GM21528 (cell line): ENCODE results near the gene CAMKK2.
"Not testable (repeated sequence)": the region's sequence is repeated elsewhere in the genome, so short reads cannot be mapped to it uniquely, and the experiment has no call there.

Experiments
- ATAC-seq: cut with Tn5 transposase; IDR thresholded peaks from one replicate; pipeline ENCODE4 v1.9.1; 2021; ENCODE audit warnings: mild to moderate bottlenecking, moderate library complexity; ENCODE audit not compliant: unreplicated experiment, low FRiP score

CAMKK2 gene

DNA sequence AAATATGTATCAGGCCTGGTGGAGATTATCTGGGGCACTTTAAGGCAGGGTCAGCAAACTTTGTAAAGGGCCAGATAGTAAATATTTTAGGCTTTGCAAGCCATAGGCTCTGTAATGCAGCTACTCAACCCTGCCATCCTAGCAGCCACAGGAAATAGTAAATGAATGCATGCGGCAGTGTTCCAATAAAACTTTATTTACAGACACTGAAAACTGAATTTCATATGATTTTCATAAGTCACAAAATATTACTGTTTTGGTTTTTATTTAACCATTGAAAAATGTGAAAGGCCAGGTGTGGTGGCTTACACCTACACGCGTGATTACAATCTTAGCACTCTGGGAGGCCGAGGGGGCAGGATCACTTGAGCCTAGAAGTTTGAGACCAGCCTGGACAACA is 3.2 kb upstream of the CAMKK2 start:
- no peak for ATAC-seq

DNA sequence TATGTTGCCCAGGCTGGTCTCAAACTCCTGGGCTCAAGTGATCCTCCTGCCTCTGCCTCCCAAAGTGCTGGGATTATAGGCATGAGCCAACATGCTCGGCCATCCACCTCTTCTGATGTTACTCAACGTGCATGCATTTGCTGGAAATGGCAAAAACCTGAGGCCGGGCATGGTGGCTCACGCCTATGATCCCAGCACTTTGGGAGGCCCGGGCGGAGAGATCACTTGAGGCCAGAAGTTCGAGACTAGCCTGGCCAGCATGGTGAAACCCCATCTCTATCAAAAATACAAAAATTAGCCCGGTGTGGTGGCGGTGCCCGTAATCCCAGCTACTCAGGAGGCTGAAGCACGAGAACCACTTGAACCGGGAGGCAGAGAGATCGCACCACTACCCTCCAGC is 1.9 kb upstream of the CAMKK2 start:
- ATAC-seq = not testable (repeated sequence)

DNA sequence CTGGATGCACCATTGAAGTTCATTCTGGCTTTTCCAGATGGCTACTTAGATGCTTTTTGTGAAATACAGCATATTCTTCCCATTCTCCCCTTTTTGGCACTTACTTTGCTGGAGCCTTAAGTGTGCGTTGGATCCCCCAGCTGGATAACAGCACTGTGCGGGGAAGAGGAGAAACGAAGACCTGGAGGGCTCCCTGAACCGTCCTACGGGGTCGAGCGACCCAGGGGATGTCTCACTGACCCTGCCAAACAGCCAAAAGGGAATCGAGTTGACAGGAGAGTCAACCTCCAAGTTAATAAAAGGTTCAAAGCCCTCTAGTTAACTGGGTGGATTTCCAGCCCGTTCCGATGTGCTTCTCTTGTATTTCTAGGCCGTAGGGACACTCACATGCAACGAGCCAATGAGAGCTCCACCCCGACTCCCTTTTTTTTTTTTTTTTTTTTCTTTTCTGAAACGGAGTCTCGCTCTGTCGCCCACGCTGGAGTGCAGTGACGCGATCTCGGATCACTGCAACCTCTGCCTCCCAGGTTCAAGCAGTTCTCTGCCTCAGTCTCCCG is 1.0 kb upstream of the CAMKK2 start:
- ATAC-seq = no peak

DNA sequence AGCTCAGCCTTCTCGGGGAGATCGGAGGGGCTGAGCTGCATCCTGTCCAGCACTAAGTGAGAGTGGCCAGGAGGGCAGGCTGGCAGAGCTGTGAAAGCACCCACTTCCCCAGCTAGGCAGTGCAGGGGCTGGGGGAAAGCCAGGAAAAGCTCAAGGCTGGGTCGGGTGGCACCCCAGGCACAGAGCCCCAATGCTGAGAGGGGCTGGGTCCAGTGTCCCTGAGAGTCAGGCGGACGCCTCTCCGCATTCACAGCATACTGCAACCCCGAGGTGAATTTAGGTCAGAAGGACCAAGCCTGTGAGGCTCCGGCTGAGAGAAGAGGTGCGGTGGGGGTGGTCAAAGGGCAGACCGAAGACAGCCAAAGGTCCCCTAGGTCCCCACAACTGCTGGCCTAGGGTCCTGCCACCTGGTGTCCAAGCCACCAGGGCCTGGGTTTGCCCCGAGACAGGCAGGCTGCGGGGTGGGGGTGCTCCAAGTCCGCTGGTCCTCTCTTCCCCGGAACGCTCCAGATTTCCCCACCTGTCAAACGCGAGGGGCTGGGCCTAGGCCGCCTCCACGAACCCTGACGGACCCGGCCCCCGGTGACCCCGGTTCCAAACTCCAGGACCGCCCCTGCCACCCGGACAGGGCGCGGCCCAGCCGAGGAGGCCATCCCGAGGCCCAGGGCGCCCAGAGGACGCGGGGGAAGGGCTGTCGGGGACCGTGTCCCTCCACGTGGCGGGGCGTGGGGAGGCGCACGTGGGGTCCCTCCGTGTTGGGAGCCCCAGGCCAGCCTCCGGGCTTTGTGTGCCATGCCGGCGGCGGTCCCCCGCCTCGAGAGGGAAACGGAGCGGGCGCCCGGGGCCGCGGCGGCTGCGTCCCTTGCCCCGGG is 527 bp downstream of the CAMKK2 start:
- peak; percentile 31 for ATAC-seq

DNA sequence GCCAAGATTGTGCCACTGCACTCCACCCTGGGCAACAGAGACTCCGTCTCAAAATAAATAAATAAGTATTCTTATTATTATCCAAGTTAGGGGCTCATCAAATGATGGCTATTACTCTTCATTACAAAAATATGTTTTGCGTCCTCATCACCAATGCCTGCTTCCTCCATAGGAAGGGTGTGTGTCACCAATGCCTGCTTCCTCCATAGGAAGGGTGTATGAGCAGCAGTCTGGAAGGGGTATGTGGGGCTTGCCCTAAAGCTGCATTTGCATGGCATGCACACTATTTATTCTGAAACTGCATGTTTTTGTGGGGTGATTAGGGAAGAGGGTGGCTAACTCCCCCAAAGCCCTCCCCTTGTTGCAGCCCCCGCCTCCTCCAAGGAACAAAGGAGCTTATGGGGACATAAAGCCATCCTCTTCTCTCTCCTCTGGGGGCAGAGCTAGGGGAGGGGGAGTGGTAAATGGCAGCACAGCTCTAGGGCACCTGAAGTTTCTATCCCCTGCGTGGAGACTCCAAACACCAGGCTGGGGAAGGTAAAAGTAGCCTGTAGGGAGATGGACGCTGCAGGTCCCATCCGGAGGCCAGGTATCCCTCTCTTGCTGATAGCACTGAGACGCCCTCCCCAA is 1.3 kb downstream of the CAMKK2 start:
- no peak for ATAC-seq

DNA sequence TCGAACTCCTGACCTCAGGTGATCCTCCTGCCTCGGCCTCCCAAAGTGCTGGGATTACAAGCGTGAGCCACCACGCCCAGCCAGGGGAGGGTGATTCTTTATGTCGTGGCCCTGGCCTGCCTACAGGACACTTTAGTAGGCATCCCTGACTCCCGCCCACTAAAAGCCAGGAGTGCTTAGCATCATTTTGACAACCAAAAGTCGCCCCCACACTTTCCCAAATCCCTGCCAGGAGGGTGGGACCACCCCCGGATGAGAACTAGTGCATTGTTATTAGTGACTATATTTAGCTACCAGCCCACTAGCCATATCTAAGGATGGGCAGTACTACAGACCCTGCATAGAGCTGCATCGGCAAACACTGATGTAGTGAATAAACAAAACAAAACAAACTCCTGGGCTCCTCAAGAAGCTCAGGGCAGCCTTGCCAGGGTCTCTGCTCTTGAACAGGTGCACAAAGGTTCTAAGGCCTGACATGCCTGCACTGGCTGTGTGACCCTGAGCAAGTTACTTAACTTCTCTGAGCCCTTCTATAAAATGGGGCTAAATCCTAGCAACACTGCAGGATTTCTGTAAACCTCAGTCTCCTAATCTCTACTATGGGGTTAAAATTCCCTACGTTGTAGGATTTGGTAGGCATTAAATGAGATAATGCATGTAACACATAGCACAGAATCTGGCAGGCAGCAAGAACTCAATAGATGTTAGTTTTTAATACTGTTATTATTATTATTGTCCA is 2.2 kb downstream of the CAMKK2 start:
- ATAC-seq = no peak

DNA sequence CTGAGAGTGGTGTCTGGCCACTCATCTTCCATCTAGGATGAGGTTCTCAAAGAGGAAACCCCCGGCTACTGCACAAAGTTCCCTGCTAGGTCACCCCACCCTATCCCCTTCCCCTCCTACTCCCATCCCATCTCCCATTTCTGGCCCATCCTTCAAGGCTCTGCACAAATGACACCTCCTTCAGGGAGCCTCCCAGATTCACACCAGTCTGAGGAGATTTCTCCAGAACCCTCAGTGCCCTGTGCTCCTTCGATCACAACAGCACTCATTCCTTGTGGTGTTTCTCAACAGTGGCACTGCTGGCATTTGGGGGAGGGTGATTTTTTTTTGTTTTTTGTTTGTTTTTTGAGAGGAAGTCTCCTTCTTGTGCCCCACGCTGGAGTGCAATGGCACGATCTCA is 2.9 kb downstream of the CAMKK2 start:
- no peak for ATAC-seq

DNA sequence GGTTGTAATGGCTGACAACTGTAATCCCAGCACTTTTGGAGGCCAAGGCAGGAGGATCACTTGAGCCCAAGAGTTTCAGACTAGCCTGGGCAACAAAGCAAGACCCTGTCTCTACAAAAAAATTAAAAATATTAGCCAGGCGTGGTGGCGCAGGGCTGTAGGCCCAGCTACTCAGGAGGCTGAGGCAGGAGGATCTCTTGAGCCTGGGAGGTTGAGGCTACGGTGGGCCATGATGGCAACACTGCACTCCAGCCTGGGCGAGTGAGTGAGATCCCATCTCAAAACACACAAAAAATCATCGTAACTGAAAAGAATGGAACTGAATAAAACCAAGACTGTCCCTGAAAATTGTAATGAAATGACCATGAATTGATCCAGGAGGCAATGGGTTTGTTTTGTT is 6.1 kb downstream of the CAMKK2 start:
- ATAC-seq = no peak

DNA sequence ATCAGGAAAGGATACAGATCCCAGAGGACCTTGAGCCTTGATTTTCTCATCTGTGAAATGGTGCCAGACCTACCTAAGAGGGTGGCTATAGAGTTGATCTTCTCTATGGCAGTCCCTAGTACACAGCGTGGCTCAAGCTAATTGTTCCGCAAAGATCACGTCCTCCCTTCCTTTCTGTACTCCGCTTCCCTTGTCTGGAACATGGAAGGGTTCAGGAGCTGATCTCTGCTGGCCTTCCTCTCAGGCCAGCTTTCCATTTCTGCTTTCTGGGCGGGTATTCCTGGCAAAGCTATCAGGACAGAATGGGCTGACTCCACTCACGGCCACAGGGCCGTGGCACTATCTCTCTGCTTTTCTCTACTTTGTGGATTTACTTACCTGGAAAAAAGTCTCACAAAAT is 6.5 kb downstream of the CAMKK2 start:
- ATAC-seq = no peak

DNA sequence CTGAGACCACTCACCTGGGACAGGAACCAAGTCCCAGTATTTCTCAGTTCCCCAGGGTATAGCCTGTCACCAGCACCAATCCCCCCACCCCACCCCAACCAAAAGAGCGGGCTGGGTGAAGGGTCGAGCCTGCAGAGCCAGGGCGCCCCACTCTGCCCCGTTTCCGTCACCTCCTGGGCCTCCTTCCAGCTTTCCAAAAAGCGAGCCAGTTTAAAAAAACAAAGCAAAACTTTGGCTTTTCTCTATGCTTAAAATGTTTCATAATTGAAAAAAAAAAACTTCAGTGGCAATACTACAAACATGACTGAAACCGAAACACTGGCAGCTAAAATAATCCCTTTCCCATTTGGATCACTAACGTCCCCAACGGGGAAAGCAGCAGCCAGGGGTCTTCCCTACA is 7.5 kb downstream of the CAMKK2 start:
- no peak for ATAC-seq

DNA sequence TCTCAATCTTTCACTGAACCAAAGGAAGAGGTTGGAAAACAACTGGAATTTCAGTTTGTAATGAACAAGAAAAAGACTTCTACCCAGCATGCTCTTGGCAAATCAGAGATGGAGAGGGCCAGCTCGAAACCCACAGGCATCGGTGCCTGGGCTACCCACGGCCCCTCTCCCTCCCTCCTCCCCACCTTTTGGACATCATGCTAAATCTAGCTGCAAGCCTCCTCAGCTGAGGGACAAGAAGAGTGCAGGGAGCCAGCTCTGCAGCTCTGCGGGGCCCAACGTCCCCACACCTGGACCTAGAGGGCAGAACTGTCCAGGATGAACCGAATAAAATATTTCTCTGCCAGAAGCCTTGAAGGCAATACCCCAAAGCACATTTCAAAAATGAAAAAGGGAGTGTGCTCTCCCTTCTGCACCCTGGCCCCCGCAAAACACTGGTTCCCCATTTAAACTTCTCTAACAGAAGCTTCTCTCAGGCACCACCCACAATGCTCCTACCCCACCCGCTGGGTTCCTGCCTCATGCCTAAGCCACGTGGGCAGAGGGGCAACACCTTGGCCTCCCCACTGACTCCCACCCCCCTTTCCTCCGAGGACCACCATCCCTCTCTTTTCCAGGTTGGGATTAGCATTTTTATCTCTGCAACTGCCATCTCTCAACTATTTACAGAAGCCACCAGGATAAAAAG is 8.2 kb downstream of the CAMKK2 start:
- ATAC-seq = no peak

DNA sequence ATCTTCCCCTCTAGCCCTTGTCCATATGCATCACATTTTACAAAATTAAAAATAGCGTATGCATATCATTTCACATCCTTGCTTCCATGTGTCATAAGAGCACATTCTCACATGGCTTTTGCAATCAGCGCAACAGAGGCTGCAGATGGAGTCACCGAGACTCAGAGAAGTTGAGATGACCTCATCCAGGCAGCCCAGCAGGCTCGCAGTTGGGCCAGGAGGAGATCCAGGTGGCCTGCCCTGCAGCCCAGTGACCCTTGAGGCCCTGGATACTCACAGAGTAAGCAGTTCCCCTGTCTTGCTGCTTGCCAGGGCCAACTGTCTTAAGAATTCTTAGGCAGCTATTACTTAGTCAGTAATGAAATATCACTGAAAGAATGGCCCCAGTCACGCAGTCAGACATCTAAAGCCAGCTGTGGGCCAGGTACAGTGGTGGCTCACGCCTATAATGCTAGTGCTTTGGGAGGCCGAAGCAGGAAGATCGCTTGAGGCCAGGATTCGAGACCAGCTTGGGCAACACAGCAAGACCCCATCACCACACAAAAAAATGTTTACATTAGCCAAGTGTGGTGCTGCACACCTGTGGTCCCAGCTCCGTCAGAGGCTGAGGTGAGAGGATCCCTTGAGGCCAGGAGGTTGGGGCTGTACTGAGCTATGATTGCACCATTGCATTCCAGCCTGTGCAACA is 9.1 kb downstream of the CAMKK2 start:
- no peak for ATAC-seq

DNA sequence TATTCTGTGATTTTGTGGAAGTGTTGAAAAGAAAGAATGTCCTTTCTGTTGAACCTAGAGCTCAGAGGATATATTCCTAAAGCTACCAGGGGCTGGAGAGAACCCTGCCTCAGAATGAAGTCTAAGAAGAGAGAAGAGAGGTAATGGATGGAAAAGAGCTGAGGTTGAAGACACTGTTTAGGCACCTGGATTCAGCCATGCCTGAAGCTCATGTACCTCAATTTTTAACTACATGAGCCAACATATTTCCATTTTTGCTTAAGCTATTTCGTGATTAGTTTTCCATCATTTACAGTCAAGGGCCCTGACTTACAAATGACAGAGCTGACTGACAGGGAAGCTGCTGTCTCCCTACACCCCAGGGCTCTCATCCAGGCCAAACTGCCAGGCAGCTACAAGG is 10.7 kb downstream of the CAMKK2 start:
- no peak for ATAC-seq

DNA sequence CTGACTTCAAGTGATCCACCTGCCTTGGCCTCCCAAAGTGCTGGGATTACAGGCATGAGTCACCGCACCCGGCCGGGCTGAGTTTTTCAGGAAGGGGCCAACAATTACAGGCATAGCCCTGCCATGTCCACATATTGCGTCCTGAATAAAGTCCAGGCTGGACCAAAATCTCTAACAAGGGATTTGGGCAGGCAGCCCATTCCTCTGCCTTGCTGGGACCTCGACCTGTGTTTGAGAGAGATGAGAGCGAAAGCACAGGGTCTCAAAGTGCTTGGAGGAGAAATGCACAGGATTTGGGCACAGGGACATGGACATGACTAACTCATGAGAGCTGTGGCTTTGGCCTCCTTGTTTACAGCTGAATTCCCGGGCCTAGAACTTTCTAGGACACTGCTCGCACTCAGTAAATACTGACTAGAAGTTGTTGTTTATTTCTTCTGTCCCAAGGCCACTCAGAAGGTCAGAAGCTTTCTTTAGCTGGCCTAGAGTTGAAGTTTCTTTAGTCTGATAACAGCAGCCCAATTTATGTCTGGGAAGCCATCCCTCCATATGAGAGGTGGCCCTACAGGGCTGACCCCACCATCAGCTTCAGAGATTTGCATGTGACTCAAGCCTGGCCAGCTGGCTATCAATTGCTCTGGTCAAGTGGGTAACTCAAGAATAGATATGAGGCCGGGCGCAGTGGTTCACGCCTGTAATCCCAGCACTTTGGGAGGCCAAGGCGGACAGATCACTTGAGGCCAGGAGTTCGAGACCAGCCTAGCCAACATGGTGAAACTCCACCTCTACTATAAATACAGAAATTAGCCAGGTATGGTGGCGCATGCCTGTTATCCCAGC is 11.7 kb downstream of the CAMKK2 start:
- ATAC-seq = no peak

DNA sequence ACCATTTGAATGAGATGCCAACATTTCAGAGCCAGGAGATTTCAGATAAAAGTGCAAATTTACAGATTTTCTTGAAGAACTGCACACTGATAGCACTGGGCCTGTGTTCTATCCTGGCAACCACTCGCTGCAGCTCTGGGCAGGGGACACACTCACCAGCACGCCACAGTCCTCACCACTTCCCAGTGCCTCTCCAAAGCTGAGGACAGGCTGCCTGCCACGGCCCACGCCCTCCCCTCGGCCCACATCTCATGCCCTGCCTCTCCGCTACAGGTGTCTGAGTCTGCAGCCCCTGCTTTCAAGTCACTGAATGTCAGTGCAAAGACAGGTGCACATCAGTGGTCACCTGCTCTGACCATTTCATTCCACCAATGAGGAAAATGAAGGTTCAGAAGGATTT is 12.7 kb downstream of the CAMKK2 start:
- ATAC-seq = no peak

DNA sequence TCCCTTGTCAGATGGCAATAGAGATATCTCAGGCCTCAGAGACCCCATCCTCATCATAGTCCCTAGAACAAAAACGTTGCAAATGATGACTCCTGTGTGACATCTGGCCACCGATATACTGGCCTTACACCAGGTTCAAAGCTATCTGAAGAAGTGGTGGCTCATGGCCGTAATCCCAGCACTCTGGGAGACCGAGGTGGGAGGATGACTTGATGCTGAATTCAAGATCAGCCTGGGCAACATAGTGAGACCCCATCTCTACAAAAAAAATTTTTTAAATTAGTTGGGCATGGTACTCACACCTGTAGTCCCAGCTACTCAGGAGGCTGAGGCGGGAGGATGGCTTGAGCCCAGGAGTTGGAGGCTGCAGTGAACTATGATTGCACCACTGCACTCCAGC is 13.1 kb downstream of the CAMKK2 start:
- no peak for ATAC-seq

DNA sequence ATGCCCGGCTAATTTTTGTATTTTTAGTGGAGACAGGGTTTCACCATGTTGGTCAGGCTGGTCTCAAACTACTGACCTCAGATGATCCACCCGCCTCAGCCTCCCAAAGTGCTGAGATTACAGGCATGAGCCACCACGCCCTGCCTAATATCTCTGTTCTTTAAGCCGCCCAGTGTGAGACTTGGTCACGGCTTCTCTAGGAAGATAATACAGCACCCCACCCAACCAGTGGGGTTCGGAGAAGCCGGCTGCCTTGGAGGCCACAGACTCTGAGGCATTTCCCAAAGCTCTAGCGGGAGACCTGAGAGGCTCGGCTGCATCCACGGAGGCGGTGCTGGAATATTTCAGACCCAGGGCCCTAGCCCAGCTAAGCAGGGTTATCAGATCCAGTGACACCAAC is 13.6 kb downstream of the CAMKK2 start:
- ATAC-seq = not testable (repeated sequence)

DNA sequence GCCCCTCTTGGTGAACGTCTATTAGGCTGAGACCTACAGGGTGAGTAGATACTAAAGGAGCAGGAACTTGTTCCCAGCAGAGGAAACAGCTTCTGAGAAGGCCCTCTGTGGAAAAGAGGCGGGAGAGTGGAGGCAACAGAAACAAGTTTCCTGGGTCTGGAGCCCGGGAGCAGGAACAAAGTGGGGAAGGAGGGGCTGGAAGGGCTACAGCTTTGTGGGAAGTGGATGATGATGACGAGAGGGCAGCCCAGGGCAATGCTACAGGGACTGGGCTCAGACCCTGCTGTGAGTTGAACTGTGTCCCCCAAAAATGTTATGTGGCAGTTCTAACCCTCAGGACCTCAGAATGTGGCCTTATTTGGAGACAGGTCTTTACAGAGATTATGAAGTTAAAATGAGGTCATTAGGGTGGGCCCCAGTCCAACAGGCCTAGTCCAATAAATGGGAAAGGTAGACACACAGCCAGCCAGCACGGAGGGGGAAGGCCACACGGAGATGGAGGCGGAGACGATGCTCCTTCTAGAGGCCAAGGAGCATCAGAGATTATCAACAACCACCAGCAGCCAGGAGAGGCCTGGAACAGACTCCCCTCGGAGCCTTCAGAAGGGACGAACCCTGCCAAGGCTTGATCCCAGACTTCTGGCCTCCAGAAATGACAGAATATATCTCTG is 14.3 kb downstream of the CAMKK2 start:
- no peak for ATAC-seq

DNA sequence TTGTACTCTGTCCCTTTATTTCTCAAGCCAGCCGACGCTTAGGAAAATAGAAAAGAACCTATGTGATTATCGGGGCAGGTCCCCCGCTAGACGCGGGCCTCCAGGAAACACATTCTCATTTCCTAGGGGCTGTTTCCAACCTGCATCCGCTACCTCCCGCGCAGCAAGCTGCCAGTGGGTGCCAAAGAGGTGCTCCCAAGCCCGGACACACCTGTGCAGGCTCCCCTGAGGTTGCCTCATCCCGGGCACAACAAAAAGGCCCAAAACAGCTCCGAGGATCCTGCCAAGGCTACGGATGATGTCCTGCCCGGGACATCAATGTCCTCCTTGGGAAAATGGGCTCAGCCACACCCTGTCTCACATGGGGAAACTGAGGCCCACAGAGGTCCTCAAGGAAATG is 15.4 kb downstream of the CAMKK2 start:
- ATAC-seq = not testable (repeated sequence)
